Epidermal melanocyte (primary cell): ENCODE measurements around the gene HYLS1.
"Not testable (repeated sequence)": the region's sequence is repeated elsewhere in the genome, so short reads cannot be mapped to it uniquely, and the experiment has no call there.

Experiments
- DNase-seq: peaks from one replicate; pipeline ENCODE4 v3.0.0; 2011; ENCODE audit warnings: low spot score; ENCODE audit not compliant: insufficient read length

Gene HYLS1

DNA sequence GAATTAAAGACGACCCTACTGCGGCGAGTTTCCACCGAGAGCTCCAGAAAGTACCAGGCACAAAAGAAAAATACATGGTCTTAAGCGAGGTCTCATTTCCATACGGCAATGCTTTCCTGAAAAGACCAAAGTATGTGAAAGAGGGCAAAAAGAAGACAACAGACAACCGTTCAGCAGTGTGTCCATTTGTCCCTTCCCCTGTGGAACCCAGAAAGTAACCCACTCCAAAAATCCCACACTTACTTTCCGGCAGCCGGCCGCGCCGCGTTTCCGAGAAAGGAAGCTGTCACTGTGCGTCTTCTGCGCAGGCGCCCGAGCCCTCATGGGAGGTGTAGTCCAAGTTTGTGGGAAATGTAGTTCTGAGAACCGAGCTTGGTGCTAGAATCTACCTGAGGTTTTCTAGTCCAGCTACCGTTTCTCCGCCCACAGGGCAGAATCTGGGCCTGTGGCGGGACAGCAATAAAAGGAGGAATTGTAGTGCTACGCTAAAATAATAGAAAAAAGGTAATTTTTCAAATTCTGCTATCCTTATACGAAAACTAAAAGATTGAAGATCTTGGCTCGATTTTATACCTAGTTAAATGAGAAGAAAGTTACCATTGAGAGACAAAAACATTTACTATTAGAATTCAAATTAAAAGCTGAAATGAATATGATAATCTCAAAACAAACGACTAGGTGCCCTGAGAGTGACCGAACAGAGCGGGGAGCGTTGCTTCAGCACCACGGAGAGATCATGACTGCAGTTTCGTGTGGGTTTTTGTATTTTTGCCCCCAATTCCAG is 15.7 kb downstream of the HYLS1 start, which contains the start of gene PUS3:
TSS of gene PUS3 (minus strand) at position 280 of the 784 bp plus-strand sequence. CDS start 6,922 bp downstream, outside the sequence.
- DNase-seq, result peak; percentile 79

DNA sequence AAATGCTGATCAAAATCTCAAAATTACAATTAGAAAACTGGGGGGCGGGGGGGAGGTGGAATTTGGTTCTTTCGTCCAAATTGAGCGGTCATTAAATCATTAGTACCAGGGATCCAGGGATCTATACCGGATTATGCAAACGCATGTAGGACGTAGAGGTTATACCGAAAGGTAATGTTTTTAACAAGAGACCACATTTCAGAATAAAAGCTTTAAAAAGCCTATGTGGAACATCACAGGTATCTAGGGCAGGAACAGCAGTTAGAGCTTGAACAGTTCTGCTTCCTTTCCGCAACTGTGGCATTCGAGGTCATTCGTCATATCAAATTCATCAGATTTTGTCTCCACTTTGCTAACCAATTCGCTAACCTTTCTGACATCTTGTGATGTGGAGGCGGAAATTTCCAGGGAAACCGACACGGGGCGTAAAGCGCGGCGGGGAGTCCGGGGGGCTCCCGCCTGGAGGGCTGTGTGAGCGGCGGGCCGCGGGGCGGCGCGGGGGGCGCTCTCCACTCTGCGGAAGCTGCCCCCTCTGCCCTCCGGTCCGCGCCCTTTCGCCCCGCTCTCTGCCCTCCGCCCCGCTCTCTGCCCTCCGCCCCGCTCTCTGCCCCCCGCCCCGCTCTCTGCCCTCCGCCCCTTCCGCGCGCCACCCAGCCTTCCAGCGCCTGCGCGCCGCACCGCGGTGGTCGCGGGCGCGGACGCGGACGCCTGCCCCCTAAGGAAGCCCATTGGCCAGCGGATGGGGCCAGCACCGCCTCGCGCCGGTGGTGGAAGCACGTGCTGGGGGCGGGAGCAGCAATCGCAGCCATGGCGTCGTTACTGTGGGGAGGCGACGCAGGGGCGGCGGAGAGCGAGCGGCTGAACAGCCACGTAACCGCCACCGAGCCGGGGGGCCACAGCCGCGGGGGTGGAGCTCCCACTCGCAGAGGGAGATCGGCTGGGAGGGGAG is 16.5 kb downstream of the HYLS1 start, which contains the start of gene DDX25:
TSS of gene DDX25 (plus strand) at position 798 of the 949 bp plus-strand sequence. CDS start at position 808, 10 bp downstream.
- DNase-seq, result no peak

DNA sequence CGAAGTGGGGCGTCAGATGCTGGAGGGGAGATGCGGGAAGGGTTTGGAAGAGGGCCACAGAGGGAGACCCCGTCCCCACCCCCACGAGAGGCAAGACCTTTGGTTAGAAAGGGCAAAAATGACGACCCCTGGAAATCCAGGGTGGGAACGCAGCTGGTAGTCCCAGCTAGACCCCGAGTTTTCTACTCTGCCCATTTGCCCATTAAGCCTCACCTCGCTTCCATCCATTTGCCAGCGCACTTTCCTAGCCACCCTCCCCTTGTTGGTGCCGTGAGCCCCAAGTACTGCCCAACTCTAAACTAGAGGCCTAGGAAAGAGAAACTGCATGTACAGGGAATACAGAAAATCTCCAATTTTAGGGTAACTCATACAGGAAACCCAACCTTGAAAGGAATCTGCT is 17.2 kb downstream of the HYLS1 start:
- no peak for DNase-seq

DNA sequence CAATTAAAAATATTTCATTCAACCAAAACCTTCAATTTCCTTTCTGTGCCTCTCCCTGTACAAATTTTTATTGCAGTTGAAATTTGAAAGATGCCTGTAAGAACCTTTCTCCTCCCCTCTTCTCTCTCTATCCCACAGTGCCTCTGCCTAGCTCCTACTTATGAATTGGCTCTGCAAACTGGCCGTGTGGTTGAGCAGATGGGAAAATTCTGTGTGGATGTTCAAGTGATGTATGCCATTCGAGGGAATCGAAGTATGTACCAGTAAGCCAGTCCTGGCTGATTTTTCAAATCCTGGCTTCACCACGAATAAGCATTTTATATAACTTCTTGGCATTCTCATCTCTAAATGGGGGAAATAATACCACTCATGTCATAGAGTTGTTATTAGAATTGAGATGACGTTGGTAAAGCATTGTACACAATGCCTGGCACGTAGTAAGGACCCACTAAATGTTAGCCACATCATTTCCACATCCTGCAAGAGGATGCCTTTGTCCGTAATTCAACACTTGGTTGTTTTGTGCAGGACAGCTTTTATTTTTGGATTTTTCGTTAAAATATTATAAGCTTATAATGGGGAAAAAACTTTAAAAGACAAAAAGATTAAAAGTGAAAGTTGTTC is 22.9 kb downstream of the HYLS1 start:
- no peak for DNase-seq

DNA sequence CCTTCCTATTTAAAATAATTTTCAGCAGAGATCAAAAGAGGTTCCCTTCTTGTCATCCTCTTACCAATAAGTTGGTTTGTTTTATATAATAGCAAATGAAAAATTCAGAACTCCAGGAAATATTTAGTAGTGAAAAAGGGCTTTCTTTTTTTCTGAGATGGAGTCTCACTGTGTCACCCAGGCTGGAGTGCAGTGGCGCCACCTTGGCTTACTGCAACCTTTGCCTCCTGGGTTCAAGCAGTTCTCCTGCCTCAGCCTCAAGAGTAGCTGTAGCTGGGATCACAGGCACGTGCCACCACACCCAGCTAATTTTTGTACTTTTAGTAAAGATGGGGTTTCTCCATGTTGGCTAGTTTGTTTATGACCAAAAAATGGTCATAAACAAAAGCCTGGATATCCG is 27.1 kb downstream of the HYLS1 start:
- not testable (repeated sequence) for DNase-seq

DNA sequence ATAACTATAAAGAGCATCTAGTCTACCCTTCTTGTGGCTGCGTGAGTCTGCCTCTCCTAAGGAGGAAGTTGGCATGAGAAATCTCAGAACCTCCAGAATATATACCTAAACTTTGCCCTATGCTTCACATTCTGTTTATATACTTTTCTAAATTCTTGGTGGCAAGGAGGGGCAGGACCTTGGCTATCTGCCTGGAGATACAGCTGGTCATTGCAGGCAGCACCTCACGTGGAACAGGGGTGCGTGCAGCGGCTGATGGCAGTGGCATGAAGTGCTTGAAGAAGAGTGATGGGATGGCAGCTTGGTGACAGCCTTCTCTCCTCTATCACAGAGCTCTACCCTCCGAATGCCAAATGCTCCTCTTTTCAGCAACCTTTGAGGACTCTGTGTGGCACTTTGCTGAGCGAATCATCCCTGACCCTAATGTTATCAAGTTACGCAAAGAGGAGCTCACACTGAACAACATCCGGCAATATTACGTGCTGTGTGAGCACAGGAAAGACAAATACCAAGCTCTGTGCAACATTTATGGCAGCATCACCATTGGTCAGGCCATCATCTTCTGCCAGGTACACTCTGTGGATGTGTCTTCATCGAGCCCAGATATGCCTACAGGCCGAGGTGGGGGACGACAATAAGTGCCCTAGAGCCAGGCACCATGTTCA is 29.3 kb downstream of the HYLS1 start:
- no peak for DNase-seq

DNA sequence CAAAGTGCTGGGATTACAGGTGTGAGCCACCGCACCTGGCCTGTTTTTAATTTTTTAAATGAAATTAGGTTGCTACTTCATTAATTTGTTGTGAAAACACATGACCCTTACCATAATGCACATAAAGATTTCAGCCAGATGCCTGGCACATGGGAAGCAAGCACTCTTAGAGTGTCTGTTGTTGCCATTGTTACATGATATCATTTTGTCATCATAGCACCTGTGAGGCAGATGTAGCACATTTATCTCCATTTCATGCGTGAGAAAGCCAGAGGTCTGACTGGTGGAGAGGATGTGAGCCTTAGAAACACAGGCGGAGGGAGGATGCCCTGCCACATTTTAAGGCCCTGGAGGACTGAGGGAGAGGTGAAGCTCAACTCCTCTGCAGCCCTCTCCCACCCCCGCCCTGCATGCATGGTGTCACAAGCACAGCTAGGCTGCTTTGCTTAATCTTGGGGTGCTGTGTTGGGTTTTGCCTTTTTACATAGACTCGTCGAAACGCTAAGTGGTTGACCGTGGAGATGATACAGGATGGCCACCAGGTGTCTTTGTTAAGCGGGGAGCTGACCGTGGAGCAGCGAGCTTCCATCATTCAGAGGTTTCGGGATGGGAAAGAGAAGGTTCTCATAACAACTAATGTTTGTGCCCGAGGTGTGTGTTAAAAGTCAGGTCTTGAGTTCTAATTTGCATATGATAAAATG is 30.8 kb downstream of the HYLS1 start:
- no peak for DNase-seq

DNA sequence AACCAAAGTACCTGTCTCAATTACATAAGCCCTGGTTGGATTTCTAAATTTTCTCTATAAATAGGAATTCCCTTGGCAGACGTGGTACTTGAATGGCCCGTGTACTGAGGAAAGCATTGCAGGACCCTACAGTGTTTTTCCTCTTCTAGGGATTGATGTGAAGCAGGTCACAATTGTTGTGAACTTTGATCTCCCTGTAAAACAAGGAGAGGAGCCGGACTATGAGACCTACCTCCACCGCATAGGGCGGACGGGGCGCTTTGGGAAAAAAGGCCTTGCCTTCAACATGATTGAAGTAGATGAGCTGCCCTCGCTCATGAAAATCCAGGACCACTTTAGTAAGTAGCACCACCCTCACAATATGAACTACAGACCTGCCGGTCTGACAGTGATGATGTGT is 33.6 kb downstream of the HYLS1 start:
- no peak for DNase-seq

DNA sequence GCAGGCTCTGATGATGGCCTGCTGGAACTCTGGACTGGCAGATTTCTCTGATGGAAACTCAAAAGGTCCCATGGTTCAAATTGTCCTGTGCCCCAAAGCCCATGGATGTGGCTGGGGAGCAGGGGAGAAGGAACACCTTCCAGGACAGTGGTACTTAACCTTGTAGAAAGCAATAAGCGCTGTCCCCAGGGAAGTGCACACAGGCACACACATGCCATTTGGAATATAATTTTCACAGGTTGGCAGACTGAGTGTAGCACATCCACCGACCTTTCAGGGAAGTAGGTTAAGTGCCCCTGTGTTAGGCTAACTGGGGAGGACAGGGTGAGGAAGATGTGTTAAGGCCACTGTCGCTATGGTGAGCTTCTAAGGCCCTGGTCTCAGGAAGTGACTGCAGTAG is 34.7 kb downstream of the HYLS1 start:
- no peak for DNase-seq

DNA sequence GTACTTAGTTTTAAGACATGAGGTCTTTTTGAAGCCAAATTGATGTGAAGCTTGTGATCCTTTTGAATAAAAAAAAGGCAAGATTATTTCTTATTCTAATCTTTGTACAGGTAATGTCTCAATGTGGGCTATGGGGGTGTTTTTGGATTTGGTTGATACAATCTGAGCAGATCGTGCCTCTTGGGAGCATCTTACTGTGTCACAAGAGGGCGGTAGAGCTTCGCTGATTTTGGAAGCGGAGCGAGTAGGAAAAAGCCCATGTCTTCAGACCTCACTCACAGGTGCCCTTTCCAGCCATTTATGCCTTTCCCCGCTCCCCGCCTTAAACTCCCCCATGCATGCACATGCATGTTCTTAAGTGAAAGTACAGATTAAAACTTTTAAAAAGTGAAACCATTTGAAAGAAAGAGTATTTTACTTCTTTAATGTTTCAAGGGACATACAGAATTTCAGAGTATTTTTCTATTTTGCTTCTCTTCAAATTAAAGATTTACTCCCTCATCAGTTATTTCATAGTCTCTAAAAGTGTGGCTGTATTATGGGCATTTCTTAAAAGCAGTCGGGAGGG is 35.6 kb downstream of the HYLS1 start:
- DNase-seq, result peak; percentile 58

DNA sequence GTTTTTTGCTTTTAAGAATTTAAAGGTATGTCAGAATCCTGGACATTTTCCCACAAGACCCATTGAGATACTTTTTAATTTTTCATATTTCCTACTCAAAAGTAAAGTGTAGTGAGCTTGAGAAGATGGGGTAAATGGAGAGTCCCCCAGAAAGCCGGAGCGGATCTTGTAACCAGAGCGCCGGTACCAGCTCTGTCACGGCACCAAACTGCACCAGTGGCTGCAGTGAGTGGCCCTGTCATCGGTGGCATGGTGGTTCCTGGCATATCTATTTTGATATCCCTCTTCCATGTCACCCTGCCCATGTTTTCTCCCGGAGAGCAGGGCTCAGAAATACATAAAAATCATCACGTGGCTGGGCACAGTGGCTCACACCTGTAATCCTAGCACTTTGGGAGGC is 36.2 kb downstream of the HYLS1 start:
- no peak for DNase-seq

DNA sequence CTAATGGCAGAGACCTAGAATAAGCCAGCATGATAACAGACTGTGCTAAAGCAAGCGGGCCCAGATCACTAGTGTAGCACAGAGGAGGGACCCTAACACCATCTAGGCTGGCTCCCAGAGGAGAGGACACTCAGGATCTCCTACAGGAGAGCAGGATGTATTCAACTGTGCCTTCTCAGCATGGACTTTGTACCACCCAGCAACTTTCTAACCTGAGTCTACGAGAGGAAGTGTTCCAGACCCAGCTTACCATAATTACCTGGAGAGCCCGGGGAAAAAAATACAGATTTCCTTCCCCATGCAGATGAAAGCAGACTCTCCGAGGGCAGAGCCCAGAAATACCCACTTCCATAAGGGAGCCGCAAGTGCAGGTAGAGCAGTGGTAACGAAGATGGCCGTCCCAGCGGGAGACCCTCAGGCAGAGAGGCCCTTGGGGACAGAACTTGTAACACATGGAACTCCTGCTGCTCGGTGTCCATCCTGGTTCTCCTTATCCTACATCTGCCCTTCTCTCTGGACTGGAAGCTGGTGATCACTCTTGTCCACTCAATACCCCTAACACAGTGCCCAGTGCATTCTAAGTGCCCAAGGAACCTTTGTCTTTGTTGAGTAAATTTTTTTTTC is 37.0 kb downstream of the HYLS1 start:
- DNase-seq, result no peak

DNA sequence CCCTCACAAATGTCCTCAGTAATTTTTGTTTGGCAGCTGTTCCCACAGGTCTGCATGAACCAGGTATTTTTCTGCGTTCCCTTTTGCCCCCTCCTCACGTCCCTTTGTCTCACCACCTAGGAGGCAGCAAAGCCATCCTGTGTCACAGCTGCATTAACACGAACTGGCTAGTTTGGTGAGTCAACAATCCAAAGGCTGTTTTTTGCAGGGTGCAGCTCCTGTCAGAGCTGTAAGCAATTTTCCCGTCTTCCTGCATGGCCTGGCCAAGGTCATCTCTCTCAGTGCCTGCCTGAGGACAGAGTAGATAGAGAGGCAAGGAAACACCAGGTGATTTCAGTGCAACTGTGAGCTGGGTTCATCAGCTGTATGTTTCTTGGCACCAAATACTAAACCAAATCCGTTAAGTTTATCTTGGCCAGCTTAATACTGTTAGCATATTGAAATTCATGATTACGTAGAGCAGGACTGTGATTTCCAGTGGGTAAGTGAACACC is 37.8 kb downstream of the HYLS1 start:
- no peak for DNase-seq

DNA sequence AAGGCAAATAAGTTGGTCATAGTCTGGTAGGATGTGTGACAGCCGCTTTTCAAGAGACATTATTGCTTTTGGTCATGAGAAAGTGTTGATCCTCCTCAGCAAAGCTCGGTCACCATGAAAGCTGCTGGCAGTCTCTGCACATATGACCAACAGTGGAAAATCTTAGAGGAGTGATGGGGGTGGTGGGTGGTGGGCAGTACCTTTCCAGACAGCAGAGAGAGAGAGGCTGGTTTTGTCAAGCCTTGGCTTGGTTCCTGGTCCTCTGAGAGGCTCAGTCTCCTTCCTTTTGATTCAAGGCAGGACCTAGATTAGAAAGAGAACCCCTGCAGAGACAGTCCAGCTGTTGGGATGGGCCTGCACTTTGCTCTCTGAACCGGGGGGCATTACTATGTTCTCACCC is 38.3 kb downstream of the HYLS1 start:
- DNase-seq, result no peak

DNA sequence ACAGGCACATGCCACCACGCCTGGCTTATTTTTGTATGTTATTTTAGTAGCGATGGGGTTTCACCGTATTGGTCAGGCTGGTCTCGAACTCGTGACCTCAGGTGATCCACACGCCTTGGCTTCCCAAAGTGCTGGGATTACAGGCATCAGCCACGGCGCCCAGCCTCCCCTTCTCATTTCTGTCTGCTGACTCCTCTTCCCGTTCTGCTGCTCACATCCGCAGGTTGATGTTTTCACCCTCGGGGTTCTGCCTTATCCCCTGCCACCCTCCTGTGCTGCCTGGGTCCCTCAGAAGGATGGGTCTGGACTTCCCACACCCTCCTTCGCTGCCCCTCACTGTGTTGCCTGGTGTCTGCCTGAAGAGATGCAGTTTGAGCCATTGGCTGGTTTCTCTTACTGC is 39.2 kb downstream of the HYLS1 start:
- no peak for DNase-seq

DNA sequence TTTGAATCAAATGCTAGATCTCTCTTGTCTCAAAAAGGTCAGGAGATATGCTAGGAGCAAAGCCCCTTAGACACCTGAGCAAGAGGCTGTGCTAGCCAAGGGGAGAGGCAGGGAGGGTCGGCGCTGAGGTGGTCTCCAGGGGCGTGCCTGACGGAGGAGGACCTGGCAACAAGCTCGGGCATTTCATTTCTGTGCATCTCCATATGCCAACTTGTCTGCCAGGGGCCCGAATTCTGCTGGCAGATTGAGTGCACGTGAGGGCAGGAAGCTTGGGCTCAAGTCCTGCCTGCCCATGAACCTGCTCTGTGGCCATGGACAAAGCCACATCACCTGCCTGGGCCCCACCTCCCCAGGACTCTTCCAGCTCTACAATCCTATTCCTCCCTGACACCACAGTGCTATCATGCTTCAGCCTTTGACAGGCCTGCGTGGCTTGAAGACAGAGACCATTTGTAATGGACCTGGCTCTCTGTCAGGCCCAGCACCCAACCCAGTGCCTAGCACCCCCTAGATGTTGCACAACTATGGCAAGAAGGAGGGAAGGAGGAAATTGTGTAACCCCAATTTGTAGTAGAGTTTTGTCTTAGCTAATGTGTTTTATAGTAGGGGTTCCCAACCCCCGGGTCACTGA is 42.1 kb downstream of the HYLS1 start:
- DNase-seq, result no peak

DNA sequence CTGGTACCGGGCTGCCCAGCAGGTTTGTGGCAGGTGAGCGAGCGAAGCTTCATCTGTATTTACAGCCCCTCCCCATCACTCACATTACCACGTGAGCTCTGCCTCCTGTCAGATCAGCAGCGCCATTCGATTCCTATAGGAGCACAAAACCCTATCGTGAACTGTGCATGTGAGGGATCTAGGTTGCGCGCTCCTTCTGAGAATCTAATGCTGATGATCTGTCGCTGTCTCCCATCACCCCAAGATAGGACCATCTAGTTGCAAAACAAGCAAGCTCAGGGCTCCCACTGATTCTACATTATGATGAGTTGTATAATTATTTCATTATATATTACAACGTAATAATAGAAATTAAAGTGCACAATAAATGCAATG is 42.6 kb downstream of the HYLS1 start:
- DNase-seq, result no peak

DNA sequence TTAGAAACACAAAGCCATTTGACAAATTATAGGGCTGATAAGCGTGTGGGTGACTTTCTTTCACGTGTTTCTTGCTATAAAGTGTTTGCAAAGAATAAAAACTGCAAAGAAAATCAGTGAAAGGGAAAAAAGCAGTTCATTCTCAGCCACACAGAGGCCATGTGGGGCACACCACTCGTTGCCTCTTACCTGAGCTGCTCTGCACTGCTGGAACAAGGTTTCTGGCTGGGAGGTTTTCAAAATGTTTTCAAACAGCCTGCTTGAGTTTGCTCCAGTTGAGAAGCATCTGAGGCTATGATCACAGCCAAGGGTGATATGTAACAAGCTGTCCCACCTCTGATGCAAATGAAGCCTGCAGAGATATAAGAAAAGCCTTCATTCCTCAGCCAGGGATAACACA is 43.6 kb downstream of the HYLS1 start:
- DNase-seq, result no peak

DNA sequence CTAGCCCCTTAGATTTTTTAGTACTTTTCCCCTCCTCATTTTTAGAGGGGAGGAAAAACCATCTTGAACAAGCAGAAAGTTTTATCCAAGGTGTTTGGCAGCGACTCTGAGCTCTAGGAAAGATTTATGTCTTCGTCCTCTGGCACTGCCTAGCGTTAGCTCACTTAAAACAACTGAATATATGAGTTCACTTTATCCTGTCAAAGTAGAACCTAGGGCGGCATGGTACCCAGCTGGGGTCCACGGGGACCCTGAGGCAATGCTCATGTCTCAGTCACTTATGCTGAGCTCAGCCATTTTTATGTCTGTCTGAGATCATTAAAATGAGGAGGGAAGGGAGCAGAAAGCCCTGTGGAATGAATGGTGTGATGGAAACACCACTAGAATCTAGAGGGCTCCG is 44.2 kb downstream of the HYLS1 start:
- DNase-seq, result no peak
